Measurements from ENCODE around the gene MMP19. TPM values are rescaled to one million over a fixed set of nuclear protein-coding genes. Genes with fewer than 3 reads are reported as not detected.
"Not testable (repeated sequence)": the region's sequence is repeated elsewhere in the genome, so short reads cannot be mapped to it uniquely, and the experiment has no call there.

Gene MMP19, protein sequence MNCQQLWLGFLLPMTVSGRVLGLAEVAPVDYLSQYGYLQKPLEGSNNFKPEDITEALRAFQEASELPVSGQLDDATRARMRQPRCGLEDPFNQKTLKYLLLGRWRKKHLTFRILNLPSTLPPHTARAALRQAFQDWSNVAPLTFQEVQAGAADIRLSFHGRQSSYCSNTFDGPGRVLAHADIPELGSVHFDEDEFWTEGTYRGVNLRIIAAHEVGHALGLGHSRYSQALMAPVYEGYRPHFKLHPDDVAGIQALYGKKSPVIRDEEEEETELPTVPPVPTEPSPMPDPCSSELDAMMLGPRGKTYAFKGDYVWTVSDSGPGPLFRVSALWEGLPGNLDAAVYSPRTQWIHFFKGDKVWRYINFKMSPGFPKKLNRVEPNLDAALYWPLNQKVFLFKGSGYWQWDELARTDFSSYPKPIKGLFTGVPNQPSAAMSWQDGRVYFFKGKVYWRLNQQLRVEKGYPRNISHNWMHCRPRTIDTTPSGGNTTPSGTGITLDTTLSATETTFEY
- total RNA-seq, result 1 to 10 TPM in 5 of 8 experiments, under 1 TPM in 3; 0.16 to 3.8 (median 1.3) TPM

DNA sequence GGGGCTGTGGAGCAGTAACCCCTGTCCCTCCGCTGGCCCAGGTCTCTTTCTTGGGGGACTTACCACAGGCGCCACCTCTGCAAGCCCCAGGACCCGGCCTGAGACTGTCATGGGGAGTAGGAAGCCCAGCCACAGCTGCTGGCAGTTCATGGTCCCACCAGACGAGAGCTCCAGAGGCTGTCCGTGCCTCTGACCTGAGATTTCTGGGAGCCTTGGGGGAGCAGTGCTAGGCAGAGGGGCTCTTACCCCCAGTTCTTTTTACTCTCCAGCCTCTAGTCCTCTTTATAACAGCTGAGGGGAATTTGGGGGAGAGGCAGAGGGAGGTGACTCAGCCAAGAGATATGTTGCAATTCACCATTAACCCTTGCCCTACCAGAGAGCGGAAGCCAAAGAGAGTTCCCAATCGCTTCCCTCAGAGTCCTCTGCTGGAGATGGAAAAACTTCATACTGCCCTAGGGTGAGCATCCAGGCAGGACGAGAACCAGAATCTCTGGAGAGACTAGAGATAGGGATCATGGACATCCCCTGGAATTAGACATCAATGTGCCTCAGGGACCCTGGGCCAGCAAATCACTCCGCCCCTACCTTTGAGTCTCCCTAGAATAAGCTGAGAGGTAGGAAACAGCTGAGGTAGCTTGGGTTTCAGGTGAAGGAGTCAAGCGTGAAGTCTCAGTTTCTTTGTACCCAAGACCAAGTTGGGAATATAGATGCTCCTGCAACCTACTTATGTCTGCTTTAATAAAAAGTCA is at the start of gene MMP19:
MMP19 (minus strand) TSS at position 256 of the 749 bp plus-strand sequence; CDS start at position 150, 106 bp downstream.
- Histone ChIP-seq H3K27ac (no peak within 1 kb of the TSS), H3K4me3 (no peak within 1 kb of the TSS), H3K4me1 (replicated peaks in 1 of 2) (peaks cover 0 to 3% of the 10 kb centered on the region in 2 donors)
- peak in 3 of 8 experiments; percentile 37 to 67 (median 58) for ATAC-seq (replicated peaks in 6 of 8)
- in situ Hi-C loops (cut with MboI; ENCODE audit: low pct_unique_long_range_greater_than_20kb in 2 of 9, low sequenced_read_pairs in 9 of 9, unreplicated experiment in 9 of 9), result no loop called here
- WGBS, 10 experiments, result 17 to 89% (median 51%) methylated on average over 1 to 7 of the region's 10 CpGs; no CpG with 5 or more reads in 4 of the 10 experiments

DNA sequence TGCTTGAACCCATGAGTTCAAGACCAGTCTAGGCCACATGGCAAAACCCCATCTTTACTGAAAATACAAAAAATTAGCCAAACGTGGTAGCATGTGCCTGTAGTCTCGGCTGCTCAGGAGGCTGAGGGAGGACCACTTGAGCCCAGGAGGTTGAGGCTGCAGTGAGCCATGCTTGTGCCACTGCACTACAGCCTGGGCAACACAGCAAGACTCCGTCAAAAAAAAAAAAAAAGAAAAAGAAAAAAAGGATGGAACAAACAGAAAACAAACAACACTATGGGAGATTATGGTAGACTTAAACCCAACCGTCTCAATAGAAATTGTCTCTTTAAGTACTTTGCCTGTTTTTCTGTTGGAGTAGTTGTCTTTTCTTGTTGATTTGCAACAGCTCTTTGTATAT is 48.6 kb upstream of the MMP19 start:
- ATAC-seq (replicated peaks in 6 of 8), result no peak
- no peaks in the 10 kb centered on the region for H3K4me1 ChIP-seq (replicated peaks in 1 of 2)
- in situ Hi-C loops (cut with MboI; ENCODE audit: low pct_unique_long_range_greater_than_20kb in 2 of 9, low sequenced_read_pairs in 9 of 9, unreplicated experiment in 9 of 9), result no loop called here
- WGBS, 10 experiments, result 64 to 94% (median 92%) methylated on average over 2 to 4 of the region's 4 CpGs; no CpG with 5 or more reads in 2 of the 10 experiments
- H3K4me3 ChIP-seq, result no peak overlapping the region
- H3K27ac ChIP-seq, result no peak overlapping the region

DNA sequence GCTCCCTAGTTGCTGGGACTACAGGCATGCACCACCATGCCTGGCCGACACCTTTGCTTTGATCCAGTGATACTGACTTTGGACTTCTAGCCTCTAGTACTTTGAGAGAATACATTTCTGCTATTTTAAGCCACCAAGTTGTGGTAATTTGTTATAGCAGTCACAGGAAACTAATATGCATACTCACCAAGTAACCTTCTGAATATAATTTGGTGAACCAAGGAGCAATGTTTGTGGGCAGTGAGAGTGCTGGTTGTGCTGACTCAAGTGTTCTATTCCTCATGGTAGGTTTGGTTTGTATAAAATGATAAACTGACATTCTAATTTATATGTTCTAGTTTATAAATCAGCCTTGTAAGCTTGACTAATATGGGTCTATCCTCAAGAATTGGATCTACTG is 42.4 kb upstream of the MMP19 start:
- H3K27ac ChIP-seq, result no peak overlapping the region
- in situ Hi-C loops (cut with MboI; ENCODE audit: low pct_unique_long_range_greater_than_20kb in 2 of 9, low sequenced_read_pairs in 9 of 9, unreplicated experiment in 9 of 9), result no loop called here
- ATAC-seq (replicated peaks in 6 of 8), result no peak
- H3K4me3 ChIP-seq, result no peak overlapping the region
- no peaks in the 10 kb centered on the region for H3K4me1 ChIP-seq (replicated peaks in 1 of 2)
- 67 to 88% (median 82%) methylated on average over 1 of the region's 1 CpG; no CpG with 5 or more reads in 6 of the 10 experiments for WGBS, 10 experiments

DNA sequence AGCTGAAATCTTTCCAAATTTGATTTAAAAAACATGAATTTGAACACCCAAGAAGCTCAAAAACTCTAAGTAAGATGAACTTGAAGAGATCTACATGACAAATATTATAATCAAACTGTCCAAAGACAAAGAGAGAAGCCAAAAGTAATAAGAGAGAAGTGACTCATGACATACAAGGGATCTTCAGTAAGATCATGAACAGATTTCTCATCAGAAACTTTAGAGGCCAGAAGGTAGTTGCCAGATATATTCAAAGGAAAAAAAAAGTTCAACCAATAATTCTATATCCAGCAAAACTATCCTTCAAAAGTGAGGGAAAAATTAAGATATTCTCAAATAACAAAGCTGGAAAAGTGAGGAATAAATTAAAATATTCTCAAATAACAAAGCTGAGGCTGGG is 35.1 kb upstream of the MMP19 start:
- H3K4me1 ChIP-seq (replicated peaks in 1 of 2), result no peaks in the 10 kb centered on the region
- no peak overlapping the region for H3K27ac ChIP-seq
- no peak for ATAC-seq (replicated peaks in 6 of 8)
- in situ Hi-C loops (cut with MboI; ENCODE audit: low pct_unique_long_range_greater_than_20kb in 2 of 9, low sequenced_read_pairs in 9 of 9, unreplicated experiment in 9 of 9), result no loop called here
- no peak overlapping the region for H3K4me3 ChIP-seq

DNA sequence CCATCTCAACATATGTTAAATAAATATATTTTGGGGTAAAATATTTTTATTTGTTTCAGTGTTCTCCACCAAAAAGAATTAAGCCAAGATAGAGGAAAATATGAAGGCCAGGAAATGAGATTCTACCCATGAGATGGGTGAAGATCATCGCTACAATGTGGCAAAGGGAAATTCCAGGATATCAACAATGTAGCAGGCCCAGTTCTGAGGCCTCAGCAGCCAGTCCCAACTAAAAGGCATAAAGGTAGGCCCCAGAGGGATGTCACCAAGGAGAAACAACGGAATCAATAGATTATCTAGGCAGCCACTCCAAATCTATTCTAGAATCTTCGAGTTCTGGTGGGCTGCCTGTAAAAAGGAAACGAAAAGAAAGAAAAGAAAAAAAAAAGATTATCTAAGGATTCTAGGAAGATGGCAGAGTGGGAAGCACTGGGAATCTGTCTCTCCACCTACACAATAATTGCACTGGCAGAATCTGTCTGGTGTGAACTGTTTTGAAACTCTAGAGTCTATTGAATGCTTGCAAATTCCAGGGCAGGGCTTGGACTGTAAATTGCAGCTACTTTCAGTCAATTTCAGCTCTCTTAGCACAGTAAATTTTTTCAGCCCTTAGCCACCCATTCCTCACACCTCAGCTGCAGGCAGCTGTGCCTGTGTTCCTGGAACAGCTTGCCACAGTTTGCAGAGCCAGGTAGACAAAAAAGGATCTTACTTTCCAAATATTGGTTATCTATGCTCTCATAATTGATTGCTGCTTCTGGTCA is 33.1 kb upstream of the MMP19 start:
- in situ Hi-C loops (cut with MboI; ENCODE audit: low pct_unique_long_range_greater_than_20kb in 2 of 9, low sequenced_read_pairs in 9 of 9, unreplicated experiment in 9 of 9), result no loop called here
- WGBS, 10 experiments, result 53 to 100% (median 69%) methylated on average over 1 to 4 of the region's 4 CpGs; no CpG with 5 or more reads in 1 of the 10 experiments
- Histone ChIP-seq H3K27ac (no peak overlapping the region), H3K4me3 (no peak overlapping the region), H3K4me1 (replicated peaks in 1 of 2) (no peaks in the 10 kb centered on the region)
- ATAC-seq (replicated peaks in 6 of 8), result peak in 2 of 8 experiments; percentile 76 to 82

DNA sequence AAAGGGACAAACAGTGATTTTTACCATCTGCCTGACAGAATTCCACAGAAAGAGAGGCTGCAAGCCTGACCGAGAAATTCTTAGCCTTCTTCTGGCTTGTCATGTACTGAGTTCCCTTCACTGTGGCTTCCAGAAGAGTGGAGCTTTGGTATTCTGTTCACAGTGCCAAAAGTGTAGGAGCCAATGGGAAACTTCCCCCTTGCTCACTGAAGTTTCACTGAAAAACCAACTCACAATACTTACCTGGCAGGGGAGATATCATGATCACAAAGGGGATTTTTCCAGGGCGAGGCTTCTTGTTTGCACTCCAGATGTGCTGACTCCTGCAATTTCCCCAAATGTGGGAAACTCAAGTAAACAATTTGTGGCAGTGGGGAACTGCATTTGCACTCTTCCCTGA is 31.7 kb upstream of the MMP19 start:
- no peak overlapping the region for H3K27ac ChIP-seq
- WGBS, 10 experiments, result 13 to 100% (median 71%) methylated on average over 1 to 2 of the region's 2 CpGs; no CpG with 5 or more reads in 5 of the 10 experiments
- in situ Hi-C loops (cut with MboI; ENCODE audit: low pct_unique_long_range_greater_than_20kb in 2 of 9, low sequenced_read_pairs in 9 of 9, unreplicated experiment in 9 of 9), result no loop called here
- H3K4me3 ChIP-seq, result no peak overlapping the region
- H3K4me1 ChIP-seq (replicated peaks in 1 of 2), result no peaks in the 10 kb centered on the region
- ATAC-seq (replicated peaks in 6 of 8), result peak in 1 of 8 experiments; percentile 16

DNA sequence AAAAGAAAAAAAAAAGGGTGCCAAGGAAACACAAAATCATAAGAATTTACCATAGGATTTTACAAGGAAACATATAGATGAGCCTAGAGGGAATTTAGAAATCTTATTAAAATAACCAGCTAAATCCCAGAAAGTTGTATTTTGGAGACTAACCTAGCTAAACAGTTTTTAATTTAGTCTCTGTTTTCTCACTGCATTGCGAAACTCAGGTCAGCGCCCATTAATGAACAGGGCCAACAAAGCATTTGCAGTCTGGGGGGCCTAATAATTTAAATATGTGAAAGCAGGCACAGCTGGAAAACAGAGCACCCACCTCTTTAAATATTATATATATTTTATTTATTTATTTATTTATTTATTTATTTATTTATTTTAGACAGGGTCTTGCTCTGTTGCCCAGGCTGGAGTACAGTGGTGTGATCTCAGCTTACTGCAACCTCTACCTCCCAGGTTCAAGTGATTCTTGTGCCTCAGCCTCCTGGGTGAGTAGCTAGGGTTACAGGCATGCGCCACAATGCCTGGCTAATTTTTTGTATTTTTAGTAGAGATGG is 23.8 kb upstream of the MMP19 start:
- H3K27ac ChIP-seq; H3K4me3 ChIP-seq; in situ Hi-C loops (cut with MboI; ENCODE audit: low pct_unique_long_range_greater_than_20kb in 2 of 9, low sequenced_read_pairs in 9 of 9, unreplicated experiment in 9 of 9); H3K4me1 ChIP-seq (replicated peaks in 1 of 2); ATAC-seq (replicated peaks in 6 of 8): not testable (repeated sequence)
- WGBS, 10 experiments, result 87 to 100% (median 98%) methylated on average over 2 to 3 of the region's 3 CpGs; no CpG with 5 or more reads in 2 of the 10 experiments

DNA sequence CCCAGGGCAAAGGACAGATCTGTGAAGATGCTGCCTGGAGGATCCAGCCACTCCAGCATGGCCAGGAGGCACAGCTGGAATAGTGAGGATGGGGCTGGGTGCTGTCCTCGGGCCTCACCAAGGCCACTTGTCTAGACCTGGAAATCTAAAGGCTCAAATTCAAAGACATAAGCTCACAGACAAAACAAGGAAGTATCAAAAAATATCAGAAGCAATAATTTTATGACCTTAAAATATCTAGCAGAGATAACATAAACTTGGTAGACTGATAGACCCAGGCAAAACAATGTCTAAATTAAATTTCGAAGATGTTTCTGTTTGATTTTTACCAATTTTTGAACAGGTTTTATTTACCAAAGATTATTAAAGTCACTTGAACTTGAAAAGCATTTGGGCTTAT is 22.6 kb upstream of the MMP19 start:
- Histone ChIP-seq H3K27ac (no peak overlapping the region), H3K4me3 (no peak overlapping the region), H3K4me1 (replicated peaks in 1 of 2) (no peaks in the 10 kb centered on the region)
- in situ Hi-C loops (cut with MboI; ENCODE audit: low pct_unique_long_range_greater_than_20kb in 2 of 9, low sequenced_read_pairs in 9 of 9, unreplicated experiment in 9 of 9), result no loop called here
- WGBS, 10 experiments, result 0 to 100% (median 79%) methylated on average over 1 to 2 of the region's 2 CpGs
- no peak for ATAC-seq (replicated peaks in 6 of 8)

DNA sequence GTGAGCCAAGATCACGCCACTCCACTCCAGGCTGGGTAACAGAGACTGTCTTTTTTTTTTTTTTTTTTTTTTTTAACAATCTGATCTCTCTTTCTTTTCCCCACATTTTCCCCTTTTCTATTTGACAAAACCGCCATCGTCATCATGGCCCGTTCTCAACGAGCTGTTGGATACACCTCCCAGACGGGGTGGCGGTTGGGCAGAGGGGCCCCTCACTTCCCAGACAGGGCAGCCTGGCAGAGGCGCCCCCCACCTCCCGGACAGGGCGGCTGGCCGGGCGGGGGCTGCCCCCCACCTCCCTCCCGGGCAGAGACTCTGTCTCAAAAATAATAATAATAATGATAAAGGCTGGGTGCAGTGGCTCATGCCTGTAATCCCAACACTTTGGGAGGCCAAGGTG is 20.2 kb upstream of the MMP19 start:
- H3K4me1 ChIP-seq (replicated peaks in 1 of 2); ATAC-seq (replicated peaks in 6 of 8); in situ Hi-C loops (cut with MboI; ENCODE audit: low pct_unique_long_range_greater_than_20kb in 2 of 9, low sequenced_read_pairs in 9 of 9, unreplicated experiment in 9 of 9); H3K27ac ChIP-seq; H3K4me3 ChIP-seq: not testable (repeated sequence)
- 60 to 97% (median 92%) methylated on average over 1 to 5 of the region's 13 CpGs; no CpG with 5 or more reads in 4 of the 10 experiments for WGBS, 10 experiments

DNA sequence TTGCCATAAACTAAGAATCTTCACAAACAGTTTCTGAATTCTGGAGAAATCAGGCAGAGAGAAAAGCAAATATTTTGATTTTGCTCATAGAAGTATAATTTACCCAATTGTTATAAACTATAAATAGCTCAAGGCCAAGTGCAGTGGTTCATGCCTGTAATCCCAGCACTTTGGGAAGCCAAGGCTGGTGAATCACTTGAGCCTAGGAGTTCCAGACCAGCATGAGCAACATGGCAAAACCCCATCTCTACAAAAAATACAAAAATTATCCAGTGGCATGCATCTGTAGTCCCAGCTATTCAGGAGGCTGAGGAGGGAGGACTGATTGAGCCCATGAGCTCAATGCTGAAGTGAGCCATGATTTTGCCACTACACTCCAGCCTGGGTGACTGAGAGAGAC is 19.6 kb upstream of the MMP19 start:
- Histone ChIP-seq H3K4me1 (replicated peaks in 1 of 2) (no peaks in the 10 kb centered on the region), H3K27ac (no peak overlapping the region), H3K4me3 (no peak overlapping the region)
- in situ Hi-C loops (cut with MboI; ENCODE audit: low pct_unique_long_range_greater_than_20kb in 2 of 9, low sequenced_read_pairs in 9 of 9, unreplicated experiment in 9 of 9), result no loop called here
- ATAC-seq (replicated peaks in 6 of 8), result no peak

DNA sequence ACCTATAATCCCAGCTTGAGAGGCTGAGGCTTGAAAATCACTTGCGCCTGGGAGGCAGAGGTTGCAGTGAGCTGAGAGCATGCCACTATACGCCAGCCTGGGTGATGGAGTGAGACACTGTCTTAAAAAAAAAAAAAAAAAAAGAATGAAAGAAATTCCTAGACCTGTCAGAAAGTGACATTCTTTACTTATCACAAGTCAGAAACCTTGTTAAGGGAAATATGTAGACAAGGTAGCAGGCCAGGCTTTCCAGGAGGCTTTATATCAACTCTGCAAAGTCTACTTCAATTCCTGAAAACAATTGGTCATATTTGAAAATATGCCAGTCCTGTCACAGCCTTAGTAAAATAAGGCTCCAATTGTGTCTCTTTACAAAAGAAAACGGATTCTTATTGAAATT is 19.1 kb upstream of the MMP19 start:
- ATAC-seq (replicated peaks in 6 of 8), result no peak
- Histone ChIP-seq H3K4me3 (no peak overlapping the region), H3K4me1 (replicated peaks in 1 of 2) (no peaks in the 10 kb centered on the region), H3K27ac (no peak overlapping the region)
- WGBS, 10 experiments, result 33 to 100% (median 69%) methylated on average over 1 to 3 of the region's 3 CpGs; no CpG with 5 or more reads in 1 of the 10 experiments
- in situ Hi-C loops (cut with MboI; ENCODE audit: low pct_unique_long_range_greater_than_20kb in 2 of 9, low sequenced_read_pairs in 9 of 9, unreplicated experiment in 9 of 9), result no loop called here

DNA sequence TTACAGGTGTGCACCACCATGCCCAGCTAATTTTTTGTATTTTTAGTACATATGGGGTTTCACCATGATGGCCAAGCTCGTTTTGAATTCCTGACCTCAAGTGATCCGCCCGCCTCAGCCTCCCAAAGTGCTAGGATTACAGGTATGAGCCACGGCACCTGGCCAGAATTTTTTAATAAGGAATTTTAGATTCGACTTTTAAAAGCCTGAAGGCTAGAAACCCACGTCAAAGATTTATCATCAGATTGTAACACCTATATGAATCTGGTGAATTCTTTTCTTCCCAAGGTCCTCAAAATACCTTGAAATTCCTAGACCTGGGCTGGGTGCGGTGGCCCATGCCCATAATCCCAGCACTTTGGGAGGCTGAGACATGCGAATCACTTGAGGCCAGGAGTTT is 18.7 kb upstream of the MMP19 start:
- Histone ChIP-seq H3K27ac (no peak overlapping the region), H3K4me1 (replicated peaks in 1 of 2) (no peaks in the 10 kb centered on the region), H3K4me3 (no peak overlapping the region)
- in situ Hi-C loops (cut with MboI; ENCODE audit: low pct_unique_long_range_greater_than_20kb in 2 of 9, low sequenced_read_pairs in 9 of 9, unreplicated experiment in 9 of 9), result no loop called here
- no peak for ATAC-seq (replicated peaks in 6 of 8)
- 45 to 98% (median 83%) methylated on average over 3 to 8 of the region's 8 CpGs; no CpG with 5 or more reads in 1 of the 10 experiments for WGBS, 10 experiments

All from motor neuron (in vitro differentiated cells).